ENCODE measurements around the gene BAAT.
"Not testable (repeated sequence)": the region's sequence is repeated elsewhere in the genome, so short reads cannot be mapped to it uniquely, and the experiment has no call there.

BAAT gene

GRCh38 chr9:101359679-101360078 lies 25.1 kb downstream of the BAAT start:
- DNase-seq: no peak

DNA sequence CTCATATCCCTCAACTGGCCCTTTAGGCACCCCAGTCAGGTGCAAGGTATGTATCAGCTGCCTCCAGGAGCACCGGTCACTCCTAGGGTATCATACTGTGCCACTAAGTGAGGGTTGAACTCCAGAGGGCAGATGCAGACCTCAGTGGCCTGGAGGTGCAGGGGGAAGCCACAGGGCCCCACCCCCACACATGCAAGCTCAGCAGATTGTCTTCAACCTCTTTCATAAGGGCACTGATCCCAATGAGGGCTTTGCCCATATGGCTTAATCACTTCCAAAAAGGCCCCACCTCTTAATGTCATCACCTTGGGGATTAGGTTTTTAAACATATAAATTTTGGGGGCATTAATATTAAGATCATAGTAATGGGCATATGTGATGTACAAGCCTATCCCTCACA lies 28.2 kb downstream of the BAAT start:
- no peak for DNase-seq

DNA sequence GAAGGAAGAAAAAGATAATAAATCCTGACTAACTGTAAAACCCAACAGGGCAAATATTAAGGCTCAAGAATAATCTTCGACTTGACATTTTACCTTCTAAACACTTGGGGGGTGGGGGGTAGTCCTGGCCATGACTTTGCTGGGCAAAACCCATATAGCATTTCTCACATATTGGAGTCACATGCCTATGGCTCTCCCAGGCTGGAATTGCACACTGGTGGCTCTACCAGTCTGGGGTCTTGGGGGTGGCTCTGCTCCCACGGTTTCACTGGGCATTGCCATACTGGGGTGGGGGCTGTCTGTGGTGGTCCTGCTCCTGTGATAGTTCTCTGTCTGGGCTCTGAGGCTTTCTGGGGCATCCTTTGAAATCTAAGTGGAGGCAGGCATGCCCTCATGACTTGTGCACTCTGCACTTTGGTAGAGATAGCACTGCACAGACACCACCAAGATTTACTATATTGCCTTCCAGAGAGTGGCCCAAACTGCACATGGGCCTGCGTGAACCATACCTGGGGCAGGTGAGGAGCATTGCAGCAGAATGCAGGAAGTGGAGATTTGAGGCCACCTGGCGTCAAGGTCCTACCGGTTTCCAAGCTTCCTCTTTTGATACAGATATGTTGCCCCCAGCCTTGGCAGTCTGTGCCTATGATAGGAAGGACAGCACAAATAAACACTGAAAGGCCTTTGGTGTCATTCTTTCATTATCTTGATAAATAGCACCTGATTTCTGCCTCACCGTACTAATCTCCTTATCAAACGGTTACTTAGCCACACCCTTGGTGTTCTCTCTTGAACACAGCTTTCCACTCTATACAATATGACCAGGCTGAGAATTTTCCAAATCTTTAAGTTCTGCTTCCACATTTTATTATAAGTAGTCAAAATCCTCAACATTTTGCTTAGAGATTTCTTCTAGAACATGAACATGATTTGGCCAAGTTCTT lies 29.8 kb downstream of the BAAT start:
- no peak for DNase-seq

- DNase-seq: no peak
Observed at GRCh38 chr9:101354143-101354764, 30.6 kb downstream of the BAAT start.

GRCh38 chr9:101353683-101354082 lies 31.1 kb downstream of the BAAT start:
- DNase-seq: no peak

GRCh38 chr9:101352892-101353463 lies 31.8 kb downstream of the BAAT start:
- no peak for DNase-seq

DNA sequence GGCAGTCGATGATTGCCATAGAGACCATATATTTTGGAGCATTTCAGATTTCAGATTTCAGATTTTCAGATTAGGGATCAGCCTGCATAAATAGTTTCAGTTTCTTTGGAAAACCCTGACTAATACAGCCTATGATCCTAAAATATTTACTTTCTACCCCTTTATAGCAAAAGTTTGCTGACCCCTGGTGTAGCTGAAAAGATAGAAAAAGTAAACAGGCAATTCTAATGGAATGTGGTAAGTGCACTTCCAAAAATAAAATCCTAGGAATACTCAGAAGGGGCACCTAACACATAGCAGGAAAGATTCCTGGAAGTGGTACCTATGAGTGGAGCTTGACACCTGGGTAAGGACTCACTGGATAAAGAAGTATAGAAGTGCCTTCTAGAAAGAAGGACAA lies 34.5 kb downstream of the BAAT start:
- DNase-seq: no peak

- no peak for DNase-seq
Observed at GRCh38 chr9:101342595-101342994, 42.2 kb downstream of the BAAT start.

DNA sequence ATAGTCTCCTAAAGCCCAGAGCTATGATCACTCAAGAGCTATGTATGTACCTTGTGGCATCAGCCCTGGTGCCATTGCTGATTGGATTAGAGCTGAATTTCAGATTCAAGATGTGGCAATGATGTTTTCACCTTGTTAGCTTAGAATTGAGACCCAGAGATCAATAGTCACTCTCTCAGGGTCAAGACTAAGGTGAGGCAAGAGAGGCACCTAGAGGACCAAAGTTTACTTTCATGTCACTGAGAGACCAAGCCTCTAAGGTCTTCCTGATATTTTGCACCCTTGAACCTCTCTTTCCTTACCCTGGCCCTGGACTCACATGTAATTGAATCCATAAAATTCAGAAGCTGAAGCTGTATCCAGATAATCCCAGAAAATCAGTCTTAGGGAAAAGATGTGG lies 42.8 kb downstream of the BAAT start:
- DNase-seq: no peak

GRCh38 chr9:101337237-101337636 lies 47.6 kb downstream of the BAAT start:
- no peak for DNase-seq

DNA sequence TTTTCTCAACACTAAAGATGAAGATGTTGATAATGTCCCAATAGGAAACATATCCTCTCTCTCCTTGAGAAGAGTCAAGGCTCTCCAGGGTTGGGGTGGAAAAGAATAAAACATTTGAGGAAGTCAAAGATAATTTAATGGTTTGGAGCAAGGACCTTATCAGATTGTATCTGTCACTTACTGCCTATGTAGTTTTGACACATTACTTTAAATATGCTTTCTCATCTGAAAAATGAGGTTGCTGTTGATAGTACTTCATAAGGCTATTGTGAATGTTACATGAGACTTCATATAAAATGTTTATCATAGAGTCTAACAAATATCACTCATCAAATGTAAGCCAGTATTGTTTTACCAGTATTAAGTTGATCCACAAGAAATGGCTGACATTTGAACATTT lies 48.7 kb downstream of the BAAT start:
- DNase-seq: no peak

- DNase-seq: no peak
Observed at GRCh38 chr9:101333926-101334702, 50.7 kb downstream of the BAAT start.

DNA sequence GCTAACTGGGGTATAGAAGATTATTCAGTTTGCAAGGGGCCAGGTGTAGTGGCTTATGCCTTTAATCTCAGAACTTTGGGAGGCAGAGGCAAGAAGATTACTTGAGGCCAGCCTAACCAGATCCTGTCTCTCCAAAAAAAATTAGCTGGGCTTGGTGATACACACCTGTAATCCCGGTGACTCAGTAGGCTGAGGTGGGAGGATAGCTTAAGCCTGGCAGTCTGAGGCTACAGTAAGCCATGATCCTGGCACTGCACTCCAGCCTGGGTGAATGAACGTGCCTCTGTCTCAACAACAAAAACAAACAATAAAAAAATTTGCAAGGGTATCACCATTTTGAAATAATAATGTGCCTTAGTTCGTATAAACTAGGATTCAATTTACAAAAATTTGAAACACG lies 51.3 kb downstream of the BAAT start:
- no peak for DNase-seq

DNA sequence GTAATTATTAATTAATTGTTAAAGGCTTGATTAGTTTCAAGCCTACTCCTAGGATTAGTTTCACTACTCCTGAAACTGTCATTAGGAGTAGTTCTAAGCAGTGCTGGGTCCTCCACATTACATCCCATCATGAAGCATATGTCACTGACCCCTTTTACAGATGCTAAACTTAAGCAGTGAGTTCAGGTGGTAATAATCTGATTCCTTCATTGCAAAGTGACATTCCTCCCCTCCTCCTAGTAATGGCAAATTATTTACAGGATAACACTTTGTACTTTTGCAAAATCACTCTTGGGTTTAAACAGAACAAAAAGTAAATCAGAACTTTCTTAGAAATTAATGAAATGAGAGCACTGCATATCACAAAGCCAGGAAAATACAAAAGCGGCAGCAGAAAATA lies 52.4 kb downstream of the BAAT start:
- DNase-seq: no peak

GRCh38 chr9:101327422-101327909 lies 57.3 kb downstream of the BAAT start:
- not testable (repeated sequence) for DNase-seq

DNA sequence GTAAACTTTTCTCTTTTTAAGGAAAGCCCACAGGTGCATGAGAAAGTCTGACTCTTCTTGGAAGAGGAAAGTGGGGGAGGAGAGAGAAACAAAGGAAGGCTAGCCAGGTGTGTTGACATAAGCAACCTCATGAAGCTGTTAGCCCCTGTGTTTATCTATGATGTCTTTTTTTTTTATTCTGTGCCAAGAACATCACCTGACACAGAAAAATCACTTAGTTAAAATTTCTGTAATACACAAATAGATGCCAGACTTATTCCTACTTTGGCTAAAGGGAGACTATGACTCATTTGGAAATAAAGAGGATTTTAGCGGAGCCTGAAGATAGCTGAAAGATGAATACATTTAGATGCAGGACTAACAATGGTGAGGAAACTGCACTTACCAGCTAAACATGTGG lies 58.3 kb downstream of the BAAT start:
- no peak for DNase-seq

- no peak for DNase-seq
Observed at GRCh38 chr9:101326035-101326434, 58.8 kb downstream of the BAAT start.

GRCh38 chr9:101325053-101325452 lies 59.8 kb downstream of the BAAT start:
- DNase-seq: no peak

DNA sequence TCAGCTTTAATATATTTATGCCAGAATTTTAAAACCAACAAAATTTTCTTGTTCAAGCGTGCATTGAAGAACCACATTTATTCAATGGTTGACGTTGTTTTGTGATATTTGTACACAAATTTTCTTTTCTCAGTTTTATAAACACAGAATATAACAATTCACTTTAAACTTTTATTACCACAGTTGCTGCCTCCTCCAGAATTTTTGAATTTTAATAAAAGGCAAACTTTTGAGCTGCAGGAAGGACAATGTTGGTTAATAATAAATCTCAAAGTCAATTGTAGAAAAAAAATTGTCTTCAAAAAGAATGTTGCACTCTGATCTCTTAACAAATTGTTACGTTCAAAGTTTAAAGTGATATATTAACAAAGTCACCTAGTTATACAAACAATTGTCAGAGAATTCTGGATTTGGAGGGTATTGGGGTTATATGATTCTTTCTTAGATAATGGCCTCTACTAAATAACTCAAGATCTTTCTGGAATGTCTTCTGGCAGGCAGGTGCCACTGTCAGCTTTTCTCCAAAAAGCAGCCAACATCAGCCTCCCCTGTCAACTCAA lies 60.5 kb downstream of the BAAT start:
- DNase-seq: no peak

DNA sequence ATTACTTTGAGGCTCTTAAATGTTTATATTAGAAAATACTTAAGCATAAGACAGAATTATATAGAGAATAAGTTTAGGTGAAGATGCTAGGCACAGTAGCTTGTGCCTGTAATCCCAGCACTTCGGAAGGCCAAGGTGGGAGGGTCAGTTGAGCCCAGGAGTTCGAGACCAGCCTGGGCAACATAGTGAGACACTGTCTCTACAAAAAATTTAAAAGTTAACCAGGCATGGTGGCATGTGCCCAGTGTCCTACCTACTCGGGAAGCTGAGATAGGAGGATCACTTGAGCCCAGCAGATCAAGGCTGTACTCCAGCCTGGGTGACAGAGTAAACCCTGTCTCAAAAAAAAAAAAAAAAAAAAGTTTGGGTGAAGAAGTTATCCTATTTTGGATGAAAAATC lies 61.7 kb downstream of the BAAT start:
- DNase-seq: no peak

GRCh38 chr9:101317735-101318134 lies 67.1 kb downstream of the BAAT start:
- DNase-seq: no peak

DNA sequence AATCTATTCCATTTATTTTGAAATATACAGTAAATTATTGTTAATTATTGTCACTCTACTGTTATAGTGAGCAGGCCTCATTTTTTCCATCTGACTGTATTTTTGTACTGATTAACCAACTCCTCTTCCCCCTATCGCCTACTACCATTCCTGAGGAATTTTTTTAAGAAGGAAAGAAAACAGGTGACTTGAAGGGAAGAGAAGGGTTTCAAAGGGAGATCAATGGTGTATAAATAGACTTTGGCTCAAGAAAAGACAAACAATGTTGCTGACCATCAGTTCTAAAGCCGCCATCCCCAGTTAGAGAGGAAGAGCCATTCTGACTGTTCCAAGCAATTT lies 69.7 kb downstream of the BAAT start:
- no peak for DNase-seq

DNA sequence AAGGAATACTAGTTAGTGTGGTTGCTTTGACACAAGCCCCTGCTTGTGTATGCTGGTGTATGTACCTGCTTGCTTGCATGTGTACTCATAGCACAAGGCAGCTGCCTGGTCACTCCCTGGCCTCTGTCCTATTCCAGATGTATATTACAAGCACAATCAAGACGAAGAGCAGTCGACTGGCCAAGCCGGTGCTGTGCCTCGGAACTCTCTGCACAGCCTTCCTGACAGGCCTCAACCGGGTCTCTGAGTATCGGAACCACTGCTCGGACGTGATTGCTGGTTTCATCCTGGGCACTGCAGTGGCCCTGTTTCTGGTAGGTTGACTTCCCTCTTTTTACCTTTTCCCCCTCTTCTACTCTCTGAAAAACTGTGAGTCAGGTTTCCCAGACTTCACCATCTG lies 72.1 kb downstream of the BAAT start:
- no peak for DNase-seq
